Fibroblast of villous mesenchyme (primary cell): Measurements from ENCODE around the gene CCDC188. TPM values are rescaled to one million over a fixed set of nuclear protein-coding genes. Genes with fewer than 3 reads are reported as not detected.

Experiments
- DNase-seq: peaks from one replicate; pipeline ENCODE4 v3.0.0-alpha.2; 2010; ENCODE audit warnings: low read depth
- H3K4me3 ChIP-seq: 2 replicates; pipeline ENCODE4 v1.5.1; 2011; ENCODE audit warnings: low read depth, mild to moderate bottlenecking, low read length
- CTCF ChIP-seq: IDR thresholded peaks from 2 replicates; pipeline ENCODE4 v1.5.1; 2012; ENCODE audit warnings: low read depth, mild to moderate bottlenecking, low read length; ENCODE audit not compliant: insufficient read depth
- total RNA-seq: library from RNA; depleted of rRNA; stranded (reverse); fragments of >200 nt; gene quantifications from 2 replicates; pipeline ENCODE4 v1.2.3, GENCODE V29; 2012

The CCDC188 gene
- total RNA-seq, 1 donor = 0.43 TPM

GRCh38 chr22:20194681-20195593, 44.1 kb upstream of the CCDC188 start:
- TF ChIP-seq CTCF = no peak
- DNase-seq = no peak
- no peak overlapping the region for H3K4me3 ChIP-seq

GRCh38 chr22:20193761-20194494, 43.1 kb upstream of the CCDC188 start:
- no peak for TF ChIP-seq CTCF
- no peak for DNase-seq
- no peak overlapping the region for H3K4me3 ChIP-seq

- H3K4me3 ChIP-seq = no peak overlapping the region
- no peak for DNase-seq
- no peak for TF ChIP-seq CTCF
Observed at GRCh38 chr22:20192972-20193760, 42.3 kb upstream of the CCDC188 start.

DNA sequence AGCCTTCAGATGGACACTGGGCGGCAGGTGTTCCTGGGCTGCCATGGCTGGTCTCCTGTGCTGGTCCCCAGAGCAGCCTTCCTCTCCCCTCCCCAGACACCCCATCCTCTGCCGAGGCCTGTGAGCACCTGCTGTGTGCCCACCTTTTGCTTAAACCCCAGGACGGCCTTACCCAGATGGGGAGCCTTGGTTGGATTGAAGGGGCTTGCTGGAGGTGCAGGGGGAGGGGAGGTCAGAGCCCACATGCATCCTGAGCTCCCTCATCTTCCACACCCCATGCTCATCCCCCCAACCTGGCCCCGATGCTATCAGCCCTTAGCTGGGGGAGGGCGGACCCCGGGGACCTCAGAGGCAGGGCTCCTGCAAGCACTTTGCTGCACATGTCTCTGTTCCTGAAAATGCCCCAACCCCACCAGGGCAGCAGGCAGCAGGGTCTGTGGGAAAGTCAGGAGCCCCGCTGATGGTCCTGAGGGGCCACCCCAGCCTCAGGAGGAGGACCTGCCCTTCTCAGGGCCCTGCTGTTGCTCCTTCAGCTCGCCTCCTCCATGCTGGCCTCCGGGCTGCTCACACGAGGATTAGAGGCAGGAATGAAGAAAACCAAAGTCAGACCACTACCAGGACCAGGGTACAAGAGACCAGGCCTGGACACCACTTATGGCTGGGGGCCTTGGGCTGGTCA, 41.6 kb upstream of the CCDC188 start:
- no peak for TF ChIP-seq CTCF
- DNase-seq = no peak
- H3K4me3 ChIP-seq = no peak overlapping the region

DNA sequence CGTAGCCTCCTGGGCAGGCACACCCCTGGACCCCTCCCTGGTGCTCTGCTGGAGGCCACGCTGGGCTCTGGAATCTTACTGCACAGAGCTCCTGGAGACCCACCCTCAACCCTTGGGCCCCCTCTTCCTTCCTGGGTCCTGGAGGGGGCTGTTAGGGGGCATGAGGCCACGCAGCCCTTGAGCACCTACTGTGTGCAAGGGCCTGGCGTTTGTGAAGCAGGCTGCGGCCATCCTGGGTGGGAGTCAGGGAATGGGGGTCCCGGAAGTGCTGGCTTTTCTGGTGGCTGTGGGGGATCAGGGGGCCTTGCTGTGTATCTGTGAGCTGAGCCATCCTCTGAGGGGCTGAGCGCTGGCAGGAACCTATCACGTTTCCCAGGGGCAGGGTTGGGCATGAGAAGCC, 40.9 kb upstream of the CCDC188 start:
- TF ChIP-seq CTCF = no peak
- H3K4me3 ChIP-seq = no peak overlapping the region
- no peak for DNase-seq

- no peak for DNase-seq
- TF ChIP-seq CTCF = no peak
- H3K4me3 ChIP-seq = no peak overlapping the region
Observed at GRCh38 chr22:20191000-20191515, 40.2 kb upstream of the CCDC188 start.
